GM06990 (cell line): ENCODE data around the gene ZBTB7C.

Experiments used
- DNase-seq: peaks from one replicate; pipeline ENCODE4 v3.0.0-alpha.2; 2011; ENCODE audit not compliant: insufficient read length; ENCODE audit errors: extremely low read depth
- H3K27me3 ChIP-seq: replicated peaks from 2 replicates; pipeline ENCODE4 v1.6.0; 2011; ENCODE audit warnings: low read length; ENCODE audit not compliant: control insufficient read depth, insufficient read depth
- H3K36me3 ChIP-seq: 2 replicates; pipeline ENCODE4 v1.5.1; 2011; ENCODE audit warnings: low read length; ENCODE audit not compliant: control insufficient read depth, insufficient read depth
- H3K4me3 ChIP-seq: replicated peaks from 2 replicates; pipeline ENCODE4 v1.5.1; 2011; ENCODE audit warnings: low read depth, mild to moderate bottlenecking, control low read depth, low read length
- TF ChIP-seq, protein P1 (sequence below): IDR thresholded peaks from 2 replicates; pipeline ENCODE4 v1.5.1; 2011; ENCODE audit warnings: low read length, control low read depth, mild to moderate bottlenecking, inconsistent platforms; ENCODE audit not compliant: insufficient read depth, poor library complexity, severe bottlenecking

Gene ZBTB7C

DNA sequence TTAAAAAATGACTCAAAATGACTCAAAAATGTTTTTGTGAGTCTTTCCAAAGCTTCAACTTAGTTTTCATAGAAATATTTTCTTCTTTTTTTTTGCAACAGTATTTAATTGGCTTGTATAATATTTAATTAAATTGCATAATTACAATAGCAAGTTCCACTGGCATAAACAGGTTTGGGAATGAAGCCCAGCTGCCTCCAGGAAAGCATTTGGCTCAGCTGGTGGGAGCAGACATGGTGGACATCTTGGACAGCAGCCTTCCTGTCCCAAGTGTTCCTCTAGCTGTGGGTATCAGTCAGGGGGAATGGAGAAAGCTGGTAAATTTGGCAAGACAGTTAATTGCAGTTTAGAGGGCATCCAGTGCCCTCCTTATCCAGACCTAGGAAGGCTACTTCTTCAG, 213.4 kb downstream of the ZBTB7C start:
- Histone ChIP-seq H3K4me3 (no peak overlapping the region), H3K27me3 (no peaks in the 10 kb centered on the region; the same call in 1 of the 2 replicates), H3K36me3 (no peaks in the 10 kb centered on the region)
- TF ChIP-seq, protein P1, sequence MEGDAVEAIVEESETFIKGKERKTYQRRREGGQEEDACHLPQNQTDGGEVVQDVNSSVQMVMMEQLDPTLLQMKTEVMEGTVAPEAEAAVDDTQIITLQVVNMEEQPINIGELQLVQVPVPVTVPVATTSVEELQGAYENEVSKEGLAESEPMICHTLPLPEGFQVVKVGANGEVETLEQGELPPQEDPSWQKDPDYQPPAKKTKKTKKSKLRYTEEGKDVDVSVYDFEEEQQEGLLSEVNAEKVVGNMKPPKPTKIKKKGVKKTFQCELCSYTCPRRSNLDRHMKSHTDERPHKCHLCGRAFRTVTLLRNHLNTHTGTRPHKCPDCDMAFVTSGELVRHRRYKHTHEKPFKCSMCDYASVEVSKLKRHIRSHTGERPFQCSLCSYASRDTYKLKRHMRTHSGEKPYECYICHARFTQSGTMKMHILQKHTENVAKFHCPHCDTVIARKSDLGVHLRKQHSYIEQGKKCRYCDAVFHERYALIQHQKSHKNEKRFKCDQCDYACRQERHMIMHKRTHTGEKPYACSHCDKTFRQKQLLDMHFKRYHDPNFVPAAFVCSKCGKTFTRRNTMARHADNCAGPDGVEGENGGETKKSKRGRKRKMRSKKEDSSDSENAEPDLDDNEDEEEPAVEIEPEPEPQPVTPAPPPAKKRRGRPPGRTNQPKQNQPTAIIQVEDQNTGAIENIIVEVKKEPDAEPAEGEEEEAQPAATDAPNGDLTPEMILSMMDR = no peak
- DNase-seq = no peak

DNA sequence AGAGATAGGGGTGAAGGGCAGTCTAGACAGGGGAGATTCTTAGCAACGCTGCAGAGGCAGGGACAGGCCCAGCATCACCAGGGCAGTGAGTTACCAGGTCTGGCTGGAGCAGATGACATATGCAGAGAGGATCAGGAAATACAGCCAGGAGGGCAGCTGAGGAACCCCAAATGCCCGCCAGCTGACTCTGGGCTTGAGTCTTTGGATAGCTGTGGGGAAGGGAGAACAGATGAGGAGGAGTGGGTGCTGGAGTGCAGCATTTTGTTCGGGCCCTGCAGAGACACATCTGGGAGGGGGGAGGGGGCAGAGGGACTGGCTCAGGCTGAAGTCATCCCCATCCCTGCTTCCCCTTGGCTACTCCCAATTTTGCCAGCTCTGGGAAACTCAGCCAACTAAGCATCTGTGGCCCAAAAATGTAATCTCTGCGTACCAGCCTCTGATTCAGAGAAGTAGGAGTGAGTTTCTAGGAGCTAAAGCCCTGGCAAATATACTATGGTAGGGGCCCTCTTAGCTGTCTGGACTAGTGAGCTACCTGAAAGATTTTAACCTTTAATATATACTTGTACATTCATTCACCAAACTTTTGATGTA, 214.5 kb downstream of the ZBTB7C start:
- no peak for DNase-seq
- Histone ChIP-seq H3K27me3 (peaks cover 2% of the 10 kb centered on the region), H3K4me3 (no peak overlapping the region), H3K36me3 (no peaks in the 10 kb centered on the region)
- TF ChIP-seq, protein P1 = no peak

DNA sequence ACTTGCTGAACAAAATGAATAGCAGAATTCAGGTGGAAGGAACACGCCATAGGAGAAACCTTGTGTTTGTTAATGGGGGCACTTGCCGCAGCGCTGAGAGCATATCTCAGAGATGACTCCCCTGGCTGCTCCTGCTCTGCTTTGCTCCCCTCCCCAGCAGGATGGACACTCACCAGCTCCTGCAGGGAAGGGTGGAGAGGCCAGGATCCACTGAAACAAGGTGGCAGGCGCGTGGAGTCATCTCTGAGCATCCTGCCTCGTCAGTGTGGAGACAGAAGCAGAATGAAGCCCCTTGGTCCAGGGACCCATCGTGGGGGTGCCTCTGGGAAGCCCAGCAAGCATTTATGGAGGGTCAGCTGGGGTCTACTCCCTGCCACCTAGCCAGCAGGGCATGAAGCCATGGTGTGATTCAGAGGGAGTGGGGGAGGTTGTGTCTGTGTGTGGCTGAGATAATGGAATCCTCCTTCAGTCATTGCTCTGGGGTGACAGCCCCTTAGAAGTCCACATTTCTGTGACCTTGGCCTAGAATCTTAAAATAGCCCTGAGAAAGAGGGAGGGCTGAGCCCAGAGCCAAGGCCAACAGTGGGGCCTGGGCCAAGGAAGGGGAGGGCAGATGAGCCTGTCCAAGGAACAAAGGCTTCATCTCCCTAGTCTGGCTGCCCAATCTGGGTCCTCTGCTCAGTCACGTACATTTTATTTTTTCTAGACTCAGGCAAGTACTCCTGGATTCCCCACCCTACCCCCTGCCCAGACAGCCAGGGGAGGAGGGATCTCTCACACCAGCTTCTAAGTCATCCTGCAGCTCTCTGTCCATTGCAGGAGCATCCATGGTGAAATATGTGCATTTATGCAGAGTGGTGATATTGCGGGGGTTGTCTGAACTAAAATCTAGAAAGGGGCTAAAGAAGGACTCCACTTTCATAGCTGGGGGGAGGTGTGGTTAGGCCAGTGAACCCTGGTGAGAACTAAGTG, 215.4 kb downstream of the ZBTB7C start:
- H3K27me3 ChIP-seq = peaks cover 3% of the 10 kb centered on the region
- no peak for DNase-seq

DNA sequence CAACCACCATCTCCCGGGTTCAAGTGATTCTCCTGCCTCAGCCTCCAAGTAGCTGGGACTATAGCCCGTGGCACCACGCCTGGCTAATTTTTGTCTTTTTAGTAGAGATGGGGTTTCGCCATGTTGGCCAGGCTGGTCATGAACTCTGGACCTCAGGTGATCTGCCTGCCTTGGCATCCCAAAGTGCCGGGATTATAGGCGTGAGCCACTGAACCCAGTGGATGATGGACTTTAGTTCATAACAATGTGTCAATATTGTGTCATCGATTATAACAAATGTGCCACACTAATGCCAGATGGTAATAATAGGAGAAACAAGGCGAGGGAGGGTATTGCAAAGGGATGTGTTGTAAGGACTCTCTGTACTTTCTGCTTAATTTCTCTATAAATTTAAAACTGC, 216.6 kb downstream of the ZBTB7C start:
- DNase-seq = no peak
- no peaks in the 10 kb centered on the region for H3K36me3 ChIP-seq
- H3K27me3 ChIP-seq = peaks cover 3% of the 10 kb centered on the region
- TF ChIP-seq, protein P1 = no peak
- no peak overlapping the region for H3K4me3 ChIP-seq

More for the DNA sequence above, 215.4 kb downstream of the ZBTB7C start:
- Histone ChIP-seq H3K36me3 (no peaks in the 10 kb centered on the region), H3K4me3 (no peak overlapping the region)
- TF ChIP-seq, protein P1 = no peak

DNA sequence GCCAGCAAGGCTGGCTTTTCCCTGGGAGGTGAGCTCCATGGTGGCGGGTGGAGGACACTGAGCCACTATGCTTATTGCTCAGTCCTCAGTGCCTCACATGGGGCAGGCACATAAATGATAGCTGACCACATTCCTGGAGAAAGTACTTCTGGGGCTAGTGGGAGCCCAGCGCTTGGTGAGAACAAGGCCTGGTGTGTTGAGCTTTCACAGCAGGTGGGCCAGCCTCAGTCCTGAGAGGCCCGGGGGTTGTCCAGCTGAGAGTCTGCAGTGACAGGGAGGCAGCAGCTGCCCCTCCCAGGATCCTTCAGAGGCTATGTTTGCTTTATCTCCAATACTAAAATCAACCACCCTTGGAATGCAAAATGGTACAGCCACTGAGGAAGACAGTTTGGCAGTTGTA, 217.7 kb downstream of the ZBTB7C start:
- TF ChIP-seq, protein P1 = no peak
- DNase-seq = no peak
- Histone ChIP-seq H3K27me3 (peaks cover 5% of the 10 kb centered on the region), H3K4me3 (no peak overlapping the region), H3K36me3 (no peaks in the 10 kb centered on the region)
